HepG2 (cell line): Measurements from ENCODE around the gene ARHGAP33. TPM values are rescaled to one million over a fixed set of nuclear protein-coding genes. Genes with fewer than 3 reads are reported as not detected.

ENCODE experiments used
- ATF2 ChIP-seq: sonication (generic); formaldehyde crosslinking; IDR thresholded peaks from 2 replicates; pipeline ENCODE4 v1.4.0; 2020; ENCODE audit warnings: missing genetic modification reagents
- GFI1 ChIP-seq: sonication (generic); formaldehyde crosslinking; IDR thresholded peaks from 2 replicates; pipeline ENCODE4 v1.5.0; 2020; ENCODE audit warnings: missing genetic modification reagents, mild to moderate bottlenecking, borderline replicate concordance
- HMGA1 ChIP-seq: sonication (generic); formaldehyde crosslinking; conservative IDR thresholded peaks from 2 replicates; pipeline ENCODE4 v1.4.0; 2020; ENCODE audit warnings: missing genetic modification reagents
- JARID2 ChIP-seq: sonication (generic); formaldehyde crosslinking; IDR thresholded peaks from 2 replicates; pipeline ENCODE4 v1.8.1; 2023; ENCODE audit warnings: missing genetic modification reagents, inconsistent platforms; ENCODE audit not compliant: insufficient replicate concordance
- MIER2 ChIP-seq: IDR thresholded peaks from 2 replicates; pipeline ENCODE4 v1.6.1; 2016; ENCODE audit warnings: missing biosample characterization, missing genetic modification reagents
- MTF2 ChIP-seq: sonication (generic); formaldehyde crosslinking; IDR thresholded peaks from 2 replicates; pipeline ENCODE4 v1.5.0; 2020; ENCODE audit warnings: missing genetic modification reagents, borderline replicate concordance
- MYNN ChIP-seq: sonication (generic); formaldehyde crosslinking; IDR thresholded peaks from 2 replicates; pipeline ENCODE4 v1.4.0; 2020; ENCODE audit warnings: mild to moderate bottlenecking, low read depth, missing genetic modification reagents
- NCOA1 ChIP-seq: sonication (generic); formaldehyde crosslinking; IDR thresholded peaks from 2 replicates; pipeline ENCODE4 v1.9.0; 2021; ENCODE audit warnings: missing genetic modification reagents
- PCBP1 ChIP-seq: fragments of 200-400 bp; formaldehyde crosslinking; IDR thresholded peaks from 2 replicates; pipeline ENCODE4 v1.6.1; 2017; ENCODE audit warnings: mild to moderate bottlenecking, low read depth, low read length, borderline replicate concordance
- PHF8 ChIP-seq: sonication (generic); formaldehyde crosslinking; IDR thresholded peaks from 2 replicates; pipeline ENCODE4 v1.5.0; 2020; ENCODE audit warnings: missing genetic modification reagents
- RBFOX2 ChIP-seq: fragments of 200-400 bp; formaldehyde crosslinking; IDR thresholded peaks from 2 replicates; pipeline ENCODE4 v1.6.1; 2017; ENCODE audit warnings: low read depth, mild to moderate bottlenecking, low read length
- SP1 ChIP-seq, 2 experiments: fragments of 450-650 bp in 1 of 2; sonication (generic) in 1 of 2; formaldehyde crosslinking in 1 of 2; IDR thresholded peaks; 2 replicates each; pipeline versions ENCODE4 v1.4.0 to v1.6.1; 2016 to 2020; ENCODE audit warnings: missing genetic modification reagents in 1 of 2
- SRSF9 ChIP-seq: fragments of 200-400 bp; formaldehyde crosslinking; IDR thresholded peaks from 2 replicates; pipeline ENCODE4 v1.6.1; 2018; ENCODE audit warnings: borderline replicate concordance, mild to moderate bottlenecking, low read depth, low read length; ENCODE audit not compliant: insufficient read depth, poor library complexity, severe bottlenecking
- TCF7L2 ChIP-seq: IDR thresholded peaks from 2 replicates; pipeline ENCODE4 v1.6.1; 2011; ENCODE audit warnings: mild to moderate bottlenecking, low read depth, low read length, moderate library complexity
- ZFP82 ChIP-seq: sonication (generic); formaldehyde crosslinking; IDR thresholded peaks from 2 replicates; pipeline ENCODE4 v1.5.1; 2020; ENCODE audit warnings: mild to moderate bottlenecking, missing genetic modification reagents, borderline replicate concordance
- ZFP90 ChIP-seq: sonication (generic); formaldehyde crosslinking; IDR thresholded peaks from 2 replicates; pipeline ENCODE4 v1.8.0; 2022; ENCODE audit warnings: missing genetic modification reagents, mild to moderate bottlenecking, inconsistent platforms, borderline replicate concordance
- ZNF337 ChIP-seq: sonication (generic); formaldehyde crosslinking; IDR thresholded peaks from 2 replicates; pipeline ENCODE4 v1.5.1; 2020; ENCODE audit warnings: missing genetic modification reagents, low read depth, mild to moderate bottlenecking, borderline replicate concordance
- ZNF629 ChIP-seq: sonication (generic); formaldehyde crosslinking; conservative IDR thresholded peaks from 2 replicates; pipeline ENCODE4 v1.5.0; 2020; ENCODE audit warnings: missing genetic modification reagents
- ZNF780A ChIP-seq: sonication (generic); formaldehyde crosslinking; IDR thresholded peaks from 2 replicates; pipeline ENCODE4 v1.8.0; 2022; ENCODE audit warnings: mild to moderate bottlenecking, missing genetic modification reagents, moderate library complexity
- ZNF781 ChIP-seq: sonication (generic); formaldehyde crosslinking; IDR thresholded peaks from 2 replicates; pipeline ENCODE4 v1.5.1; 2020; ENCODE audit warnings: borderline replicate concordance, mild to moderate bottlenecking, missing genetic modification reagents; ENCODE audit errors: not compliant biosample characterization
- ZSCAN21 ChIP-seq: sonication (generic); formaldehyde crosslinking; IDR thresholded peaks from 2 replicates; pipeline ENCODE4 v1.8.0; 2022; ENCODE audit warnings: mild to moderate bottlenecking, missing genetic modification reagents, moderate library complexity, borderline replicate concordance
- polyA plus RNA-seq, 8 experiments: library from polyadenylated mRNA; depleted of rRNA in 3 of 8; stranded (reverse) in 7 of 8; unstranded in 1 of 8; fragments of >200 nt; fragmentation: Illumina TruSeq in 4 of 8; extraction: Trizol in 4 of 8; gene quantifications; 2 replicates each; pipeline versions ENCODE4 v1.2.1 to v1.2.3, GENCODE V29; 2011 to 2016; ENCODE audit warnings: low read depth in 4 of 8, missing spikeins in 1 of 8, mixed read lengths in 1 of 8; ENCODE audit not compliant: insufficient read depth in 1 of 8
- total RNA-seq, 5 experiments: library from RNA; depleted of rRNA; stranded (reverse); fragments of >200 nt; fragmentation: Illumina TruSeq; extraction: Trizol; gene quantifications; 2 replicates each; pipeline ENCODE4 v1.2.3, GENCODE V29; 2016; ENCODE audit warnings: low read depth in 1 of 5
- TF ChIP-seq, protein P1 (sequence below): sonication (generic); formaldehyde crosslinking; IDR thresholded peaks from 2 replicates; pipeline ENCODE4 v1.8.0; 2023; ENCODE audit warnings: mild to moderate bottlenecking, missing genetic modification reagents

ARHGAP33 gene
- total and polyA plus RNA-seq, 2 of the 13 experiments (the other 11 are each of a cell fraction or from before 2014, with no cell fraction given): 1.3 to 2.7 TPM

DNA sequence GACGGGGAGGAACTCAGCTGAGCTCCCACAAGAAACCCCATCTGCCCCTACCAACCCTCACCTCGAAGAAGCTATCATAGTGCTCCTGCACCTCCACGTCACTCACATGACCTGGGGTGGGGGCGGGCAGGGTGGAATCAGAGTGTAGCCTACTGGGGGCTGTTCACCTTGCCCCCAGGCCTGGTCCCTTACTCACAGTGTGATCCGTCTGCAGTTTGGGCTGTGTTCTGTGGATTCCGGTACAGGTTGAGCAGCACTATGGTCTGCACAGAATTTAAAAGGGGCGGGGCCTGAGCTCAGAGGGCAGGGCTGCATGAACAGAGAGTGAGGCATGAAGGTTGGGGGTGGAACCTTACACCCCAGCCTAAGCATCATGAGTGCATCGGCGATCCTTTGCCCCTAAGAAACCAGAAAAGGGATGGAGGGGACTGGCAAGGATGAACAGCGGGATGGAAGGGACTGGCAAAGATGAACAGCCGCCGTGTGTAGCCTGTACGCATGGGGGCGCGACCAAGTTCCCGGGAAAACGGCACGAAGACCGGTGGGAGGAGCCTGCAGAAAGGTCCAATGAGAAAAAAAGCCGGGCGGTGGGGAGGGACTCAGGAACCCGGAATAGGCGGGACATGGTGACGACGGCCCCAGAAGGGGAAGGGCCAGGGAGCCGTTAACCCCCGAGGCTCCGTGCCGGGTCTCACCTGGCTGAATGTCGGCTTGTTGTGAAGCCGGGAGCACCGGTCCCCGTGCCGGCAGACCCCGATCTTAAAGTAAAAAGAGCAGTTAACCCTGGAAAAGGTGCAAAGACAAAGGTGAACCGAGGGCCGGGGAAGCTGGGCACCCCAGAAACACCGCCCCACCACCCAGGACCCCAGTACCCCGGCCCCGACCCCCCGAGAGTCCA, 30.7 kb upstream of the ARHGAP33 start (continued):
- TF ChIP-seq ATF2 (CRISPR knock-in tag) (no peak), PHF8 (CRISPR knock-in tag) (peak; percentile 4; the same call in 1 of the 2 replicates), MIER2 (CRISPR knock-in tag) (no peak), SP1 (IDR thresholded peaks at IDR 0.05) (no peak), SP1 (CRISPR knock-in tag; IDR thresholded peaks at IDR 0.05) (peak; percentile 48; the same call in 1 of the 2 replicates), PCBP1 (peak; percentile 62; the same call in 1 of the 2 replicates), ZNF629 (CRISPR knock-in tag) (no peak), JARID2 (CRISPR knock-in tag) (no peak), MYNN (CRISPR knock-in tag) (no peak), GFI1 (CRISPR knock-in tag) (no peak), MTF2 (no peak), ZNF781 (CRISPR knock-in tag) (no peak), NCOA1 (CRISPR knock-in tag) (no peak), RBFOX2 (peak; percentile 64), SRSF9 (no peak), HMGA1 (CRISPR knock-in tag) (no peak), ZSCAN21 (CRISPR knock-in tag) (no peak), TCF7L2 (no peak), ZNF337 (CRISPR knock-in tag) (no peak), ZNF780A (CRISPR knock-in tag) (0 out of 2 replicates have a peak, but pooled peaks have one; percentile 33), ZFP90 (CRISPR knock-in tag) (0 out of 2 replicates have a peak, but pooled peaks have one; percentile 62), ZFP82 (CRISPR knock-in tag) (no peak)
- TF ChIP-seq, protein P1, sequence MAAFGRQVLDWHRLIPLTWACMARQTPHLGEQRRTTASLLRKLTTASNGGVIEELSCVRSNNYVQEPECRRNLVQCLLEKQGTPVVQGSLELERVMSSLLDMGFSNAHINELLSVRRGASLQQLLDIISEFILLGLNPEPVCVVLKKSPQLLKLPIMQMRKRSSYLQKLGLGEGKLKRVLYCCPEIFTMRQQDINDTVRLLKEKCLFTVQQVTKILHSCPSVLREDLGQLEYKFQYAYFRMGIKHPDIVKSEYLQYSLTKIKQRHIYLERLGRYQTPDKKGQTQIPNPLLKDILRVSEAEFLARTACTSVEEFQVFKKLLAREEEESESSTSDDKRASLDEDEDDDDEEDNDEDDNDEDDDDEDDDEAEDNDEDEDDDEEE (CRISPR knock-in tag): 0 out of 2 replicates have a peak, but pooled peaks have one; percentile 16
